MM.1S (cell line): ENCODE measurements around the gene SDR42E2.

Experiments used
- EZH2 ChIP-seq: fragments of 300-600 bp; sonication (generic); optimal IDR thresholded peaks from 2 replicates; pipeline ENCODE3; 2017; ENCODE audit warnings: low read depth, mild to moderate bottlenecking, antibody characterized with exemption, low read length, mixed read lengths
- TF ChIP-seq, protein P1 (sequence below): fragments of 300-600 bp; sonication (generic); IDR thresholded peaks from 2 replicates; pipeline ENCODE4 v1.5.1; 2016; ENCODE audit warnings: antibody characterized with exemption, low read length, mixed read lengths

DNA sequence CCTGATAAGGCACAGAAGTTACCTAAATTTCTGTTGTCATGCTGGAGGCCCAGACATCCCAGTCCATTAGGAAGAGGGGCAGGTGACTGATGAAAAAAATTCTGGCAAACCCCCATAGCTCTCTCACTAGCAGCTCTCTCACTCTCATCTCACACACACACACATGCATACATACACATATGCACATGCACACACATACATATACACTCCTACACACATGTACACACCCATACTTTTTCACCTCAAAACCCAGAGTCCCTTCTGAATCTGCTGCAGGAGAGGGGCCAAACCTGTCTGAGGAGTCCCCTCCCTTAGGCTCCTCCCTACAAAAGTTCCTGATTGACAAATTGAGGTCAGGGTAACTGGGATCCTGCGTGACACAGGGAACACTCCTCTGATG is 22.6 kb upstream of the SDR42E2 start:
- TF ChIP-seq, protein P1, sequence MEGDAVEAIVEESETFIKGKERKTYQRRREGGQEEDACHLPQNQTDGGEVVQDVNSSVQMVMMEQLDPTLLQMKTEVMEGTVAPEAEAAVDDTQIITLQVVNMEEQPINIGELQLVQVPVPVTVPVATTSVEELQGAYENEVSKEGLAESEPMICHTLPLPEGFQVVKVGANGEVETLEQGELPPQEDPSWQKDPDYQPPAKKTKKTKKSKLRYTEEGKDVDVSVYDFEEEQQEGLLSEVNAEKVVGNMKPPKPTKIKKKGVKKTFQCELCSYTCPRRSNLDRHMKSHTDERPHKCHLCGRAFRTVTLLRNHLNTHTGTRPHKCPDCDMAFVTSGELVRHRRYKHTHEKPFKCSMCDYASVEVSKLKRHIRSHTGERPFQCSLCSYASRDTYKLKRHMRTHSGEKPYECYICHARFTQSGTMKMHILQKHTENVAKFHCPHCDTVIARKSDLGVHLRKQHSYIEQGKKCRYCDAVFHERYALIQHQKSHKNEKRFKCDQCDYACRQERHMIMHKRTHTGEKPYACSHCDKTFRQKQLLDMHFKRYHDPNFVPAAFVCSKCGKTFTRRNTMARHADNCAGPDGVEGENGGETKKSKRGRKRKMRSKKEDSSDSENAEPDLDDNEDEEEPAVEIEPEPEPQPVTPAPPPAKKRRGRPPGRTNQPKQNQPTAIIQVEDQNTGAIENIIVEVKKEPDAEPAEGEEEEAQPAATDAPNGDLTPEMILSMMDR, result no peak
- no peak for TF ChIP-seq EZH2
